HepG2 (cell line): ENCODE results near the gene WDR19. TPM values are rescaled to one million over a fixed set of nuclear protein-coding genes. Genes with fewer than 3 reads are reported as not detected.

Experiments
- ATAC-seq: fragments of 200-7000 bp; cut with Tn5 transposase; 3 replicates; pipeline ENCODE4 v1.9.1; 2020; ENCODE audit warnings: mild to moderate bottlenecking, moderate library complexity
- Bru-seq: library from RNA; stranded (reverse); fragments of 400-500 nt; gene quantifications from one replicate; lab custom pipeline; 2021; lab: Mats Ljungman, UMichigan
- BruChase-seq, 2 experiments: library from RNA; stranded (reverse); fragments of 400-500 nt; gene quantifications; one replicate each; lab custom pipeline; 2021; lab: Mats Ljungman, UMichigan
- BruUV-seq: library from RNA; stranded (reverse); fragments of 400-500 nt; replicated peaks from 2 replicates; lab custom pipeline; 2021; lab: Mats Ljungman, UMichigan
- CTCF ChIA-PET: fragments of 300-600 bp; formaldehyde crosslinking; extraction: SDS; loops from one replicate; lab custom pipeline; 2021; ENCODE audit warnings: low total read pairs, inconsistent platforms, low intra/inter-chr PET ratio; lab: Yijun Ruan, JAX
- POLR2A ChIA-PET: fragments of 350-600 bp; sonication (Branson Sonifier 250); formaldehyde crosslinking; loops from one replicate; lab custom pipeline; 2020; ENCODE audit warnings: antibody characterized with exemption, inconsistent platforms; lab: Yijun Ruan, JAX
- DNase-seq: peaks from one replicate; pipeline ENCODE4 v3.0.0-alpha.2; 2015; ENCODE audit warnings: low spot score
- FAIRE-seq: peaks from 3 replicates; lab custom pipeline; 2011; peaks lifted over from hg19 to GRCh38; lab: Jason Lieb, UNC
- H2AFZ ChIP-seq: one replicate; pipeline ENCODE4 v1.6.1; 2011; ENCODE audit warnings: low read length, inconsistent platforms
- H3K27ac ChIP-seq: fragments of 300-600 bp; 3 replicates; pipeline ENCODE4 v1.8.0; 2011; ENCODE audit warnings: mixed run types, mild to moderate bottlenecking, mixed read lengths, low read length, inconsistent platforms; ENCODE audit not compliant: insufficient read depth; ENCODE audit errors: extremely low read length
- H3K27me3 ChIP-seq, 2 experiments: fragments of 200-600 bp in 1 of 2; 2 replicates in 1 of 2; 3 replicates in 1 of 2; pipeline versions ENCODE4 v1.6.0 to v1.8.0; 2011; ENCODE audit warnings: low read length in 2 of 2, mild to moderate bottlenecking in 2 of 2, moderate library complexity in 2 of 2, inconsistent platforms in 1 of 2; ENCODE audit not compliant: insufficient read depth in 2 of 2, control insufficient read depth in 1 of 2
- H3K36me3 ChIP-seq, 2 experiments: fragments of 200-600 bp in 1 of 2; replicated peaks in 1 of 2; 2 replicates in 1 of 2; 3 replicates in 1 of 2; pipeline versions ENCODE4 v1.5.1 to v1.8.0; 2011; ENCODE audit warnings: low read length in 2 of 2, inconsistent platforms in 1 of 2; ENCODE audit not compliant: insufficient read depth in 2 of 2, control insufficient read depth in 1 of 2
- H3K4me1 ChIP-seq: 2 replicates; pipeline ENCODE4 v1.5.1; 2012; ENCODE audit warnings: low read length, inconsistent platforms; ENCODE audit not compliant: insufficient read depth
- H3K4me2 ChIP-seq: 2 replicates; pipeline ENCODE4 v1.6.0; 2011; ENCODE audit warnings: low read depth, low read length, inconsistent platforms
- H3K4me3 ChIP-seq, 3 experiments: fragments of 200-600 bp in 1 of 3; sonication (generic), shearing (Covaris generic) in 1 of 3; replicated peaks in 1 of 3; 2 replicates each; pipeline ENCODE4 v1.5.1; 2011 to 2016; ENCODE audit warnings: low read length in 3 of 3, inconsistent platforms in 2 of 3, low read depth in 2 of 3, mild to moderate bottlenecking in 2 of 3, control low read depth in 1 of 3, mixed read lengths in 1 of 3; ENCODE audit not compliant: insufficient read depth in 1 of 3
- H3K79me2 ChIP-seq: one replicate; pipeline ENCODE4 v1.6.1; 2011; ENCODE audit warnings: low read length, inconsistent platforms; ENCODE audit not compliant: insufficient read depth
- H3K9ac ChIP-seq: 2 replicates; pipeline ENCODE4 v1.6.0; 2011; ENCODE audit warnings: mild to moderate bottlenecking, low read depth, low read length, inconsistent platforms; ENCODE audit not compliant: insufficient read depth
- H3K9me3 ChIP-seq: 2 replicates; pipeline ENCODE4 v1.5.1; 2012; ENCODE audit warnings: mild to moderate bottlenecking, low read length
- H4K20me1 ChIP-seq: 2 replicates; pipeline ENCODE4 v1.6.0; 2011; ENCODE audit warnings: inconsistent platforms, mild to moderate bottlenecking, low read length, moderate library complexity; ENCODE audit not compliant: insufficient read depth
- CBX5 ChIP-seq: sonication (generic); formaldehyde crosslinking; IDR thresholded peaks from 2 replicates; pipeline ENCODE4 v1.4.0; 2020; ENCODE audit warnings: missing genetic modification reagents, borderline replicate concordance
- CREM ChIP-seq, 2 experiments: sonication (generic) in 1 of 2; formaldehyde crosslinking in 1 of 2; IDR thresholded peaks; 2 replicates each; pipeline versions ENCODE4 v1.4.0 to v1.6.1; 2016 to 2020; ENCODE audit warnings: antibody characterized with exemption in 1 of 2, mild to moderate bottlenecking in 1 of 2, missing genetic modification reagents in 1 of 2
- GABPB1 ChIP-seq: IDR thresholded peaks from 2 replicates; pipeline ENCODE4 v1.6.1; 2016; ENCODE audit warnings: mild to moderate bottlenecking, missing genetic modification reagents, moderate library complexity, missing compliant biosample characterization
- KLF11 ChIP-seq: IDR thresholded peaks from 2 replicates; pipeline ENCODE4 v1.6.1; 2016; ENCODE audit warnings: missing compliant biosample characterization
- KLF16 ChIP-seq, 2 experiments: sonication (generic) in 1 of 2; formaldehyde crosslinking in 1 of 2; IDR thresholded peaks; 2 replicates each; pipeline versions ENCODE4 v1.6.1 to v1.8.0; 2016 to 2023; ENCODE audit warnings: missing genetic modification reagents in 2 of 2, missing compliant biosample characterization in 1 of 2
- NFRKB ChIP-seq: fragments of 450-650 bp; IDR thresholded peaks from 2 replicates; pipeline ENCODE4 v1.6.1; 2017
- SPEN ChIP-seq: sonication (generic); formaldehyde crosslinking; IDR thresholded peaks from 2 replicates; pipeline ENCODE4 v1.5.1; 2020; ENCODE audit warnings: low read depth, mild to moderate bottlenecking, missing genetic modification reagents
- TCF7L2 ChIP-seq: IDR thresholded peaks from 2 replicates; pipeline ENCODE4 v1.6.1; 2011; ENCODE audit warnings: mild to moderate bottlenecking, low read depth, low read length, moderate library complexity
- XBP1 ChIP-seq: sonication (generic); formaldehyde crosslinking; IDR thresholded peaks from 2 replicates; pipeline ENCODE4 v1.5.0; 2020; ENCODE audit warnings: missing genetic modification reagents
- ZNF83 ChIP-seq: sonication (generic); formaldehyde crosslinking; IDR thresholded peaks from 2 replicates; pipeline ENCODE4 v1.4.0; 2020; ENCODE audit warnings: missing genetic modification reagents, mild to moderate bottlenecking, borderline replicate concordance
- ZSCAN25 ChIP-seq: sonication (generic); formaldehyde crosslinking; IDR thresholded peaks from 2 replicates; pipeline ENCODE4 v1.8.0; 2022; ENCODE audit warnings: mild to moderate bottlenecking, missing genetic modification reagents
- WGBS: methylation state at CpG from one replicate; pipeline ENCODE4 v1.1.6; 2017; ENCODE audit warnings: low lambda C conversion rate; 5-methylcytosine and 5-hydroxymethylcytosine counted together
- in situ Hi-C: cut with HindIII; loops from 2 replicates; pipeline ENCODE4 v1.10.0; 2017; ENCODE audit warnings: low pct_unique_long_range_greater_than_20kb; ENCODE audit not compliant: extremely low pct_ligation_motif_present
- intact Hi-C: fragments of 100-400 bp; cut with micrococcal nuclease; formaldehyde crosslinking; loops from one replicate; pipeline ENCODE4 v1.10.0; 2022; ENCODE audit not compliant: unreplicated experiment
- long read RNA-seq, 2 experiments: library from RNA in 1 of 2; library from polyadenylated mRNA in 1 of 2; stranded (forward) in 1 of 2; unstranded in 1 of 2; transcript quantifications; one replicate each; pipeline ENCODE4 v2.0.0, GENCODE V29; 2019 to 2022
- polyA minus RNA-seq, 3 experiments: library from RNA; depleted of rRNA, polyadenylated mRNA; stranded (reverse); fragments of >200 nt; gene quantifications; 2 replicates each; pipeline ENCODE4 v1.2.3, GENCODE V29; 2011; ENCODE audit warnings: low replicate concordance in 1 of 3
- polyA plus RNA-seq, 8 experiments: library from polyadenylated mRNA; depleted of rRNA in 3 of 8; stranded (reverse) in 7 of 8; unstranded in 1 of 8; fragments of >200 nt; fragmentation: Illumina TruSeq in 4 of 8; extraction: Trizol in 4 of 8; gene quantifications; 2 replicates each; pipeline versions ENCODE4 v1.2.1 to v1.2.3, GENCODE V29; 2011 to 2016; ENCODE audit warnings: low read depth in 4 of 8, missing spikeins in 1 of 8, mixed read lengths in 1 of 8; ENCODE audit not compliant: insufficient read depth in 1 of 8
- total RNA-seq, 5 experiments: library from RNA; depleted of rRNA; stranded (reverse); fragments of >200 nt; fragmentation: Illumina TruSeq; extraction: Trizol; gene quantifications; 2 replicates each; pipeline ENCODE4 v1.2.3, GENCODE V29; 2016; ENCODE audit warnings: low read depth in 1 of 5
- TF ChIP-seq, protein P1 (sequence below): IDR thresholded peaks from 2 replicates; pipeline ENCODE4 v1.6.1; 2018; ENCODE audit warnings: missing genetic modification reagents
- TF ChIP-seq, protein P2 (sequence below): sonication (generic); formaldehyde crosslinking; IDR thresholded peaks from 2 replicates; pipeline ENCODE4 v1.4.0; 2020; ENCODE audit warnings: missing genetic modification reagents, borderline replicate concordance

WDR19 gene
- 20.3 and 22.9 TPM in 2 replicates for total RNA-seq (2016; rRNA removed; fragmentation: Illumina TruSeq; extraction: Trizol)
- 7.2 and 7.6 TPM in 2 replicates for total RNA-seq (2016; cell fraction: cytosol; rRNA removed; fragmentation: Illumina TruSeq; extraction: Trizol; ENCODE audit: low read depth)
- total RNA-seq (2016; cell fraction: insoluble cytoplasmic fraction; rRNA removed; fragmentation: Illumina TruSeq; extraction: Trizol), result 19.2 and 23.5 TPM in 2 replicates
- total RNA-seq (2016; cell fraction: membrane; rRNA removed; fragmentation: Illumina TruSeq; extraction: Trizol), result 6.2 and 8.6 TPM in 2 replicates
- total RNA-seq (2016; cell fraction: nucleus; rRNA removed; fragmentation: Illumina TruSeq; extraction: Trizol), result 39.7 and 47.7 TPM in 2 replicates
- polyA plus RNA-seq (2011; rRNA removed), result 31.1 and 34.1 TPM in 2 replicates
- 8.0 and 9.0 TPM in 2 replicates for polyA plus RNA-seq (2011; cell fraction: cytosol; rRNA removed)
- 80.8 and 82.2 TPM in 2 replicates for polyA plus RNA-seq (2011; cell fraction: nucleus; rRNA removed)
- 14.4 and 19.5 TPM in 2 replicates for polyA plus RNA-seq (2012)
- polyA plus RNA-seq (2016; cell fraction: cytosol; fragmentation: Illumina TruSeq; extraction: Trizol; ENCODE audit: low read depth), result 1.2 and 1.4 TPM in 2 replicates
- 12.9 and 13.5 TPM in 2 replicates for polyA plus RNA-seq (2016; cell fraction: insoluble cytoplasmic fraction; fragmentation: Illumina TruSeq; extraction: Trizol; ENCODE audit: low read depth)
- polyA plus RNA-seq (2016; cell fraction: membrane; fragmentation: Illumina TruSeq; extraction: Trizol; ENCODE audit: low read depth), result 1.5 and 2.4 TPM in 2 replicates
- polyA plus RNA-seq (2016; cell fraction: nucleus; fragmentation: Illumina TruSeq; extraction: Trizol; ENCODE audit: insufficient read depth, low read depth), result 60.1 and 62.0 TPM in 2 replicates
- polyA minus RNA-seq (2011; rRNA and poly(A)+ RNA removed; ENCODE audit: low replicate concordance), result 9.9 and 14.4 TPM in 2 replicates
- polyA minus RNA-seq (2011; cell fraction: cytosol; rRNA and poly(A)+ RNA removed), result 7.3 and 9.8 TPM in 2 replicates
- polyA minus RNA-seq (2011; cell fraction: nucleus; rRNA and poly(A)+ RNA removed), result 70.9 and 71.6 TPM in 2 replicates
- percentile 51 among the genes with signal in this experiment for Bru-seq, nascent RNA
- BruChase-seq, experiment 1, labeled RNA remaining after a 6-hour chase, result percentile 59 among the genes with signal in this experiment
- percentile 56 among the genes with signal in this experiment for BruChase-seq, experiment 2, labeled RNA remaining after a 2-hour chase
- long read RNA-seq, experiment 1, partial matches to known transcripts, result 0 of 2 reads
- long read RNA-seq, experiment 1, other reads (novel, unspliced or antisense), result 2 of 2 reads
- long read RNA-seq, experiment 2, partial matches to known transcripts, result 2 of 3 reads
- long read RNA-seq, experiment 2, other reads (novel, unspliced or antisense), result 1 of 3 reads

- Histone ChIP-seq H3K27ac (peak within 1 kb of the TSS; percentile 47), H3K4me1 (peaks cover 20% of the 10 kb centered on the region), H2AFZ (peak within 1 kb of the TSS; percentile 99), H3K9ac (peak within 1 kb of the TSS; percentile 72), H3K27me3 (no peaks in the 10 kb centered on the region), H3K36me3 (no peaks in the 10 kb centered on the region), H3K9me3 (no peaks in the 10 kb centered on the region), H3K79me2 (no peaks in the 10 kb centered on the region), H3K4me3 (peak within 1 kb of the TSS; percentile 91 to 96 (median 93)), H3K4me2 (peak within 1 kb of the TSS; percentile 74), H4K20me1 (no peaks in the 10 kb centered on the region)
- in situ Hi-C loops (no loop called here), intact Hi-C loops (loop anchor here (5.0 to 10.0 kb wide), 3 partner anchors 183 to 270 kb away; partner anchors contain the start of gene RFC1)
- DNase-seq (peak; percentile 99), FAIRE-seq (peak; percentile 99), ATAC-seq (peak; percentile 99)
- ChIA-PET CTCF (no interaction called here), POLR2A (interaction anchor here (0.7 to 1.4 kb wide), 5 partner anchors 138 to 345 kb away, joined by 3 to 4 read pairs (median 3); partner anchors contain the start of genes KLB and UGDH)
- under 1% methylated on average over 42 of the region's 48 CpGs for WGBS
- BruUV-seq, result no TSS peak
- TF ChIP-seq, protein P1, sequence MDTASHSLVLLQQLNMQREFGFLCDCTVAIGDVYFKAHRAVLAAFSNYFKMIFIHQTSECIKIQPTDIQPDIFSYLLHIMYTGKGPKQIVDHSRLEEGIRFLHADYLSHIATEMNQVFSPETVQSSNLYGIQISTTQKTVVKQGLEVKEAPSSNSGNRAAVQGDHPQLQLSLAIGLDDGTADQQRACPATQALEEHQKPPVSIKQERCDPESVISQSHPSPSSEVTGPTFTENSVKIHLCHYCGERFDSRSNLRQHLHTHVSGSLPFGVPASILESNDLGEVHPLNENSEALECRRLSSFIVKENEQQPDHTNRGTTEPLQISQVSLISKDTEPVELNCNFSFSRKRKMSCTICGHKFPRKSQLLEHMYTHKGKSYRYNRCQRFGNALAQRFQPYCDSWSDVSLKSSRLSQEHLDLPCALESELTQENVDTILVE (CRISPR knock-in tag), result 0 out of 2 replicates have a peak, but pooled peaks have one; percentile 8
- TF ChIP-seq KLF16 (CRISPR knock-in tag; IDR thresholded peaks at IDR 0.05) (no peak; a peak in 1 of 4 replicates), ZSCAN25 (CRISPR knock-in tag) (no peak), SPEN (CRISPR knock-in tag) (no peak; the same call in 1 of the 2 replicates), XBP1 (CRISPR knock-in tag) (no peak), NFRKB (no peak), KLF11 (CRISPR knock-in tag) (no peak; the same call in 1 of the 2 replicates), TCF7L2 (no peak), CBX5 (no peak), CREM (IDR thresholded peaks at IDR 0.05) (peak; percentile 47), CREM (CRISPR knock-in tag; IDR thresholded peaks at IDR 0.05) (no peak), GABPB1 (CRISPR knock-in tag) (peak; percentile 62; the same call in 1 of the 2 replicates), ZNF83 (CRISPR knock-in tag) (no peak)
- TF ChIP-seq, protein P2, sequence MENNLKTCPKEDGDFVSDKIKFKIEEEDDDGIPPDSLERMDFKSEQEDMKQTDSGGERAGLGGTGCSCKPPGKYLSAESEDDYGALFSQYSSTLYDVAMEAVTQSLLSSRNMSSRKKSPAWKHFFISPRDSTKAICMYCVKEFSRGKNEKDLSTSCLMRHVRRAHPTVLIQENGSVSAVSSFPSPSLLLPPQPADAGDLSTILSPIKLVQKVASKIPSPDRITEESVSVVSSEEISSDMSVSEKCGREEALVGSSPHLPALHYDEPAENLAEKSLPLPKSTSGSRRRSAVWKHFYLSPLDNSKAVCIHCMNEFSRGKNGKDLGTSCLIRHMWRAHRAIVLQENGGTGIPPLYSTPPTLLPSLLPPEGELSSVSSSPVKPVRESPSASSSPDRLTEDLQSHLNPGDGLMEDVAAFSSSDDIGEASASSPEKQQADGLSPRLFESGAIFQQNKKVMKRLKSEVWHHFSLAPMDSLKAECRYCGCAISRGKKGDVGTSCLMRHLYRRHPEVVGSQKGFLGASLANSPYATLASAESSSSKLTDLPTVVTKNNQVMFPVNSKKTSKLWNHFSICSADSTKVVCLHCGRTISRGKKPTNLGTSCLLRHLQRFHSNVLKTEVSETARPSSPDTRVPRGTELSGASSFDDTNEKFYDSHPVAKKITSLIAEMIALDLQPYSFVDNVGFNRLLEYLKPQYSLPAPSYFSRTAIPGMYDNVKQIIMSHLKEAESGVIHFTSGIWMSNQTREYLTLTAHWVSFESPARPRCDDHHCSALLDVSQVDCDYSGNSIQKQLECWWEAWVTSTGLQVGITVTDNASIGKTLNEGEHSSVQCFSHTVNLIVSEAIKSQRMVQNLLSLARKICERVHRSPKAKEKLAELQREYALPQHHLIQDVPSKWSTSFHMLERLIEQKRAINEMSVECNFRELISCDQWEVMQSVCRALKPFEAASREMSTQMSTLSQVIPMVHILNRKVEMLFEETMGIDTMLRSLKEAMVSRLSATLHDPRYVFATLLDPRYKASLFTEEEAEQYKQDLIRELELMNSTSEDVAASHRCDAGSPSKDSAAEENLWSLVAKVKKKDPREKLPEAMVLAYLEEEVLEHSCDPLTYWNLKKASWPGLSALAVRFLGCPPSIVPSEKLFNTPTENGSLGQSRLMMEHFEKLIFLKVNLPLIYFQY (CRISPR knock-in tag), result 0 out of 2 replicates have a peak, but pooled peaks have one; percentile 29
These were observed at the start of gene WDR19 for GRCh38 chr4:39181905-39182638. Gene WDR19 (plus strand): TSS chr4:39182529. CDS start chr4:39182558, 29 bp downstream.
